ENCODE measurements around the gene FOXO4. TPM values are rescaled to one million over a fixed set of nuclear protein-coding genes. Genes with fewer than 3 reads are reported as not detected.

Gene FOXO4
- total RNA-seq, 1 donor from 2014 or later, result 5.3 TPM

DNA sequence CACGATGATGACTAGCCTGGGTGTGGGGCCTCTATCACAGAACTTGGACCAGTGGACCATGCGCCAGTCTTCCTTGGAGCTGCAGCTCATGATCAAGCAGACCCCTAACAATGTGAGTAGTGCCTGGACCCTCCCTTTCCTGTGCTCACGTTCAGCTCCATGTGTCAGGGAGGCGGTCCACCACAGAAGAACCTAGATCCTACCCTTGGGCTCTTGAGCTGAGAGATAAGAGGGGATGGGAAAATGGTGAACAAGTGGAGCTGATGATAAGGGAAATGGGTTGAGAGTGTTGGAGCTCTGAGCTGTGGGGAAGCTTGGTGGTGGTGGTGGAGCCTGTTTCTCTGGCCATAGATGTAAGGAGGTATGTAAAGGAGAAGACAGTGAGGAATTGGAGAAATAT is 35.9 kb downstream of the FOXO4 start:
- no peak for DNase-seq (ENCODE audit: low read depth, low spot score)

DNA sequence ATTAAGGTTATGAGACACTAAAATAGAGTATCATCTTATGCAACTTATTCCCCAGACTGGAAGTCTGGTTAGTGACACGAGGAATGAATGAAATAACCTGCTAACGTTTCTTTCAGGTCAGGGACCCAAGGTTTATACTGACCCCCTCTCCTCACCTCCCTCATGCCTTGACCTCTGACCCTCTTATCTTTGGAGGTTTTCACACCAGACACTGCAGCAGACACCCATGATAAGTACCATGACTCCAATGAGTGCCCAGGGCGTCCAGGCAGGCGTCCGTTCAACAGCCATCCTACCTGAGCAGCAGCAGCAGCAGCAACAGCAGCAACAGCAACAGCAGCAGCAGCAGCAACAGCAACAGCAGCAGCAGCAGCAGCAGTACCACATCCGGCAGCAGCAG is 44.8 kb downstream of the FOXO4 start:
- DNase-seq (ENCODE audit: low read depth, low spot score), result no peak

DNA sequence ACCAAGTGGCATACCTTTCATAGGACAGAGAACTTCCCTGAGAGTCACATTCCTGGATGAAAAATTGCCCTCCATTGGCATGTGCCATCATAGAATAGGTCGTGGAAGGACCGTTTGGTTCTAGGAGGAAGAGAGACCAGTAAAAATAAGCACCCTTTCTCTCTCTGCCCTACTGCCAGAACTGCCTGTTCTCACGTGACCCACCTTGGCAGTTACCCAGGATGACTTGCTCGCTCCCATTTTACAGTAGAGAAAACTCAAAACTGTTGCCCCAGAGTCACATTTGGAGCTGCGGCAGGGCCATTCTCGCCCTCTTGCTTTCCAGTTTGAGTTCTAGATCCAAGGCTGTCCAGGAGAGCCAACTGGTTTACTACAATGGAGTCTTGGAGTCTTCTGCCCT is 47.9 kb downstream of the FOXO4 start:
- DNase-seq (ENCODE audit: low read depth, low spot score), result no peak

DNA sequence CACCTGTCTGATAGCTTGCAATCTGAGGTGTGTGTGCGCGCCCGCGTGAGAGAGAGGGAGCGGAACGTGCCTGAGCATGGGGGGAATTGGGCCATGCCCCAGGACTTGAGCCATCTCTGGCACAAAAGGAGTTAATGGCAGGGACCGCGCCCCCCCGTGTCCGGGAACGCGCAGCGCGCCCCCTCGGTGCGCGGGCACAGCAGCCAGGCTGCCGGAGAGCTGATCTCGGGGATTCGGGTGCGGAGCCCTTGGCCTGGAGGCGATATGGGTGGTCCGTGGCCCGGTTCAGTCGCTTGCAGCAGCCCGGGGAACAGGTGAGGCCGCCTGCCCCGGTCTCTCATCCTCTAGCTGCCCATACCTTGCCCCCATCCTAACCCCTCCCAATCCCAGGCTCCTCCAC is 49.0 kb downstream of the FOXO4 start, which contains the start of gene NLGN3:
Gene NLGN3 (plus strand): TSS at position 191 of the 400 bp plus-strand sequence. CDS start 2,909 bp downstream, outside the sequence.
- DNase-seq (ENCODE audit: low read depth, low spot score), result no peak

DNA sequence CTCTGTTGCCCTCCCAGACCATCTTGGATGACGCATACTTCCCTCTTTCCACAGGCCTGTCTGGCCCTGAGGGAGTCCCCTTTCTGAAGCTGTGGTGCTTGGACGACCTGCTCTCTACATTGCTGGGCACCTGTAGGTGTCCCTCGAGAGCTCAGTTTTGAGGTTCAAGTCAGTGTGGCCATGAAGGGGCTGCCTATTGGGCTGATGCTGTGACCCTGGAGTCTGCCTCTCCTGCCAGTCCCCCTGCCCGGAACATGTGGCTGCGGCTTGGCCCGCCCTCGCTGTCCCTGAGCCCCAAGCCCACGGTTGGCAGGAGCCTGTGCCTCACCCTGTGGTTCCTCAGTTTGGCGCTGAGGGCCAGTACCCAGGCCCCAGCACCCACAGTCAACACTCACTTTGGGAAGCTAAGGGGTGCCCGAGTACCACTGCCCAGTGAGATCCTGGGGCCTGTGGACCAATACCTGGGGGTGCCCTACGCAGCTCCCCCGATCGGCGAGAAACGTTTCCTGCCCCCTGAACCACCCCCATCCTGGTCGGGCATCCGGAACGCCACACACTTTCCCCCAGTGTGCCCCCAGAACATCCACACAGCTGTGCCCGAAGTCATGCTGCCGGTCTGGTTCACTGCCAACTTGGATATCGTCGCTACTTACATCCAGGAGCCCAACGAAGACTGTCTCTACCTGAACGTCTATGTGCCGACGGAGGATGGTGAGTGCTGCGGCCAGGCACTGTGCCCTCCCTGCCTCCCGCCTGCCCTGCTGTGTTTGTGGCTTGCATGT is 52.0 kb downstream of the FOXO4 start:
- no peak for DNase-seq (ENCODE audit: low read depth, low spot score)

DNA sequence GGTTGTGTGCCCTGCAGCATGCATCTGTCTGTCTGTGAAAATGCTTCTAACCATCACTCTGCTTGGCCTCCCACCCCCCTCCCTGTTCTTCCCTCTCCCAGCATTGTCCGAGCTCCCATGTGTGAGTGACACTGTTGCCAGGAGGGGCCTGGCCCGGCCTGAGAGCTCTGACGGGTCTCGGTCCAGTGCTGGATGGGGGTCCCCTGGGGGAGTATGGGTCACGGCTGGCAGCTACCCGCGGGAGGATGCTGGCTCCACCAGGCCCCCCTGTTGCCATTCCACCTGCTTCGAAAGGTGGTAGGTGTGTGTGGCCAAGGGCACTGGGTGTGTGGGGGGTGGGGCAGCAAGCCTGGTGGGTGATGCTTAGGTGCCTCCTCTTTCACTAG is 52.6 kb downstream of the FOXO4 start:
- no peak for DNase-seq (ENCODE audit: low read depth, low spot score)

DNA sequence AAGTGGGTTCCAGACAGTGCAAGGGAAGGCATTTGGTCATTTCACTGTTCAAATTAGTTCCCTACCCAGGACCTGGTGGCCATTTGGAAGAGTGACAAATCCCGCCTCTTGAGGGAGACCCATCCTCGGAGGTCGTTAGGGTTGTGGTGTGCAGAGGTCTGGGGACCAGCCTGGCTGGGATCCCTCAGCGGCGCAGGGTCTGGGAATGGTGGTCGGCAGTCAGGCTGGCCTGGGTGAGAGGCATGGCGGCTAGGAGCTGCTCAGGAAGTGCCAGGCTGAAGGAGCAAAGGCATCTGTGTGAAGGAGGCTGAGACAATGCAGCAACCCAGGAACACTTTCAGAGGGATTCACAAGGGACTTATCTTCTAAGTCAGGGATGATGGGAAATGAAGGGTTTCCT is 55.7 kb downstream of the FOXO4 start:
- DNase-seq (ENCODE audit: low read depth, low spot score), result no peak

Other genes starting within 250 kb of the FOXO4 start
- not detected in 2 replicates for gene TEX11, start 187.1 kb upstream of the FOXO4 start, total RNA-seq
- gene SLC7A3, start 164.8 kb upstream of the FOXO4 start, total RNA-seq, result not detected in 2 replicates
- gene SNX12, start 27.5 kb upstream of the FOXO4 start, total RNA-seq, result 77.0 and 92.9 TPM in 2 replicates
- gene CXorf65, start 10.9 kb downstream of the FOXO4 start, total RNA-seq, result not detected in 2 replicates
- gene IL2RG, start 15.7 kb downstream of the FOXO4 start, total RNA-seq, result not detected in 2 replicates
- 18.3 and 27.8 TPM in 2 replicates for gene MED12, start 22.7 kb downstream of the FOXO4 start, total RNA-seq
- gene NLGN3, start 49.0 kb downstream of the FOXO4 start, total RNA-seq, result 0.04 and 0.13 TPM in 2 replicates
- gene GJB1, start 127.4 kb downstream of the FOXO4 start, total RNA-seq, result not detected in 2 replicates
- 11.7 and 12.8 TPM in 2 replicates for gene ZMYM3, start 158.3 kb downstream of the FOXO4 start, total RNA-seq
- gene NONO, start 187.8 kb downstream of the FOXO4 start, total RNA-seq, result 488 and 525 TPM in 2 replicates
- gene ITGB1BP2, start 205.9 kb downstream of the FOXO4 start, total RNA-seq, result 0.46 and 1.4 TPM in 2 replicates